GM11168 (cell line): Measurements from ENCODE around the gene SLC35B2.

Source experiments
- in situ Hi-C: fragments of 300-500 bp; cut with MboI; formaldehyde crosslinking; loops from one replicate; pipeline ENCODE4 v1.12.0; 2022; ENCODE audit warnings: low sequenced_read_pairs; ENCODE audit not compliant: unreplicated experiment

The SLC35B2 gene

DNA sequence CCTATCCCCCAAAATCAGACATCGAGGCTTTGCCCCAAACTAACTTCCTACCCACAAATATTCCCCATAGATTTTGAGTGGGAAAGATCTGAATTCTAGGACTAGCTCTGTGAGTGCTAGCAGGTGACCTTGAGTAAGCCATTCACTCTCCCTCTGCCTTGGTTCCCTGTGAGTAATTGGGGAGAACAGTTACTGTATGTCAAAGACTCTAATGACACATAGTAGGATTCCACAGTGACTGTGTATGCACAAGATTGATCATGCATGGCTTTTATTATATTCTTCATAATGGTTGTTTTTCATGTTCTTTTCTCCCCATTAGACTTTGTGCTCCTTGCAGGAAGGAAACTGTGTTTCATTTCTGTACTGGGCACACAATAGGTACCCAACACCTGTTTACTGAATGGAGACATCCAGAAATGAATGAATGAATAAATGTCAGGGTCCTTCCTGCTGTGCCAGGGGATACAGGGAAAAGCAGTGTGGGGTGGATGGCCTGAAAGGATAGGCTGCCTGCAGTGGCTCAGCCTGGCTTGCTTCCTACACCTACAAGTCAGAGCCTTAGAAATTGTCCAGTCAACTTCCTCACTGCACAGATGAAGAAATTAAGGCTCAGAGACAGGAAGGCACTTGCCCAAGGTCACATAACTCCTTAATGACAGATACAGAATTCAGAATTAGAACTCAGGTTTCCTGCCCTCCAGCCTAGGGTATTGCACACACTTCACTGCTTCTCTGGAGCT lies 12.0 kb upstream of the SLC35B2 start:
- in situ Hi-C loops = no loop called here

- in situ Hi-C loops = no loop called here
Observed at GRCh38 chr6:44268095-44268628, 10.8 kb upstream of the SLC35B2 start.

DNA sequence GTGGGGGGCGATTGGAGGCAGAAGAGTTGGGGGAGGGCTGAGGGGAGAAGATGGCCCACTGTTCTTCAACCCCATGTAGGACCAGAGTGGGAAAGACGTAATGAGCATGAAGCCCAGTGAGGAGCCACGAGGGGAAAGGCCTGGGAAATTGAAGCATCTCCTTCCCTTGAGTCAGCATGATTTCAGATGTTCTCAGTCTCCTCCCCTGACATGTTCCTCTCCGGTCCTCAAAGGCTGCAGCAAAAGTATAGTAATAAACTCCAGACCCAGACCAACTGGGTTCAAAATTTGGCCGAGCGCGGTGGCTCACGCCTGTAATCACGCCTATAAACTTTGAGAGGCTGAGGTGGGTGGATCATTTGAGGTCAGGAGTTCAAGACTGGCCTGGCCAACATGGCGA lies 9.9 kb upstream of the SLC35B2 start:
- in situ Hi-C loops = no loop called here

DNA sequence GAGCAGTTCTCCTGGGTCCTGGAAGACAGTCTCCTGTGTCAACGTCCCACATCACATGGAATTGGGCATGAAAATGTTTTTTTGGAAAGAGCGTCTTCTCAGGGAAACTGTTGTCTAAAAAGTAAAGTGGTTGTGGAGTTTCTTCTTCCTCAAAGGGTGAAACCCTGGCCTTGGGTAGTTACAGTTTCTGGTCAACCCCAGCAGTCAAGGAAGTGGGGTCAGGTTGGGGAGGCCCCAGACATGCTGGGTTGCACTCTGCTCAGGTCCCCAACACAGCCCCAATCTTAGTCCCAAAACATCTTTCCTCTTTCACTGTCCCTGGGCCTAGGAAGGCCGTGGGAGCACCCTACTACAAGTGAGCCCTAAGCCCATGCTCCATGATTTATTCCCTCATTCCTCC lies 9.0 kb upstream of the SLC35B2 start:
- in situ Hi-C loops = no loop called here

DNA sequence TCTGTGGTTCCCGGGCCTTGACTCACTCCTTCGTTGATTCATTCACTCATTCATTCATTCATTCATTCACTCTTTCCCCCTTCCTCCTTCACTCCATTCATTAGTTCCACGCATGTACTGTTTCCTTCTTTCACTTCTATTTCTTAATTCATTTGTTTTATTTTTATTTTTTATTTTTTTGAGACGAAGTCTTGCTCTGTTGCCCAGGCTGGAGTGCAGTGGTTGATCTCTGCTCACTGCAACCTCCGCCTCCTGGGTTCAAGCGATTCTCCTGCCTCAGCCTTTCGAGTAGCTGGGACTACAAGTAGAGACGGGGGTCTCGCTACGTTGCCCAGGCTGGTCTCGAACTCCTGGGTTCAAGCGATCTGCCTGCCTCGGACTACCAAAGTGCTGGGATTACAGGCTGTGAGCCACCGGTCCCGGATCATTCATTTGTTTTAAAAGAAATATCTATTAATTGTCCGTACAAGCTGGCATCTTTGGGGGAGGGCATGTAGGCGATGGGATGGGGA lies 8.4 kb upstream of the SLC35B2 start:
- in situ Hi-C loops = no loop called here

DNA sequence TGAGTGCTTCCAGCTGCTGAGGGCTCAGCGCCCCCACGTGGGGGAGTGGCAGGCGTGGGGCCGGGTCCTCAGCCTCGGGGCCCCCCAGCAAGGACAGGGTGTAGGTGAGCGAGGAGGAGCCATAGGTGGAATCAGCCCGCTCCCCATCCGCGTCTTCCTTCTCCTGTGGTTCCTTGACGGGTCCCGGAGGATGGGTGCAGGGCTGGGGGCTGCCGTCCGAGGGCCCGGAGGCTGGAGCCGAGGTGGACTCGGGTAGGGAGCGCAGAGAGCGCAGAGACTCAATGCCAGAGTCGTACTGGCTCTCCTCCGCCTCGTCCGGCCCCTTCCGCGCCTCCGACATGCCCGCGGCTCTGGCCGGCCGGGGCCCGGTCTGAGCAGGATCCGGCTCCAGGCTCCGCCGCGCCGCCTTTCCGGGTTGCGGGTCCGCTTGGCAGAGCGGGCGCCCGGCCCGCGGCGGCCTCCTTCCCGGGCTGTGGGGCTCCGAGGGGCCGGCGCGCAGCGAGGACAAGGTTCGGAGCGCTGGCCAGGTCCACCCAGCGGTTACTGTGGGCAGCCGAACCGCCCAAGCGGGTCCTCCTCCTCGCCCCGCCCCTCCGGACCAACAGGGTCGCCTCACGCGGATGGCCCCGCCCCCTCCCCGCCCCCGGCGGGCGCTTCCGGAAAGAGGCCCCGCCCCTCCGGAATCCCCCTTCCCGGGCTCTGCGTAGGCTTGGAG lies 7.8 kb upstream of the SLC35B2 start, which contains the start of gene NFKBIE:
Gene NFKBIE, minus strand, starts transcription at position 545 of the 715 bp plus-strand sequence. Its CDS starts 205 bp downstream, at position 340.
- in situ Hi-C loops = no loop called here

DNA sequence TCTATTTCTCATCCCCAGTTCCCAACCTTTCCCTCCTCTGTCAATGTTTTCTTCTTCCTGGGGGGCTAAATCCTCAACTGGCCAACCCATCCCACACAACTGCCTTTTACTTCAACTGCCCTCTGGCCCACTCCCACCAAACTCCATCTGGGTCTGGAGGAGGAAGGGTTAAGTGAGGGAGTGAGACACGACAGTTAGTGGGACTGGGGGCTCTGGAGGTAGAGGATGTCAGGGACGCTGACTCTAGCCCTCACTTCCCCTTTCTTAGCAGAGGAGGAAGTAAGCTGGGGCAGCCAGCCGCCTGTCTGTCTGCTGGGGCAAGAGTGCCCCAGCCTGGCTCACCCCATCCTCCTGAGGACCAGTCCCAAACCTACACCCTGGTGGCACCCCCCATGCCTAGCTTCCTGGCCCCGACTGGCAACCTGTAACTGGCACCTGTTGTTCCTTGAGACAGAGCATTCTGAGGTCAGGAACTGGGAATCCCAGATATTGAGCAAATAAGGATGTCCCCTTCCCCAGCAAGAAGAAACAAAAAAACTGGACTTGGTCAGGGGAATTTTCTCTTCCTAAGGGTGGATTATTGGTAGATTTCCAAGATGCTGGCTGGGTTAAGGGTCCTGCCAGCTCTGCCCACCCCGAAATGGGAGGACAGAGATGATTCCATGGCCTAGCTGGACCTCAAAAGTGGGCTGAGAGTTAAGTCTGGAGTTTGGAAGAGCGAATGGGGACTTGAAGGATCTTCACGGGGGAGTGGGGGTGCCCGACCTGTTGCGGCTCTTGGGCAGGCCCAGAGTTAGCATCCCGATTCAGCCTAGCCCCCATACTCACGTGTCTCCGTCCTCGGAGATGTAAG lies 7.1 kb upstream of the SLC35B2 start:
- in situ Hi-C loops = no loop called here

- in situ Hi-C loops = no loop called here
Observed at GRCh38 chr6:44263354-44264100, 6.2 kb upstream of the SLC35B2 start.

GRCh38 chr6:44262467-44263353 lies 5.4 kb upstream of the SLC35B2 start:
- in situ Hi-C loops = no loop called here

- in situ Hi-C loops = no loop called here
Observed at GRCh38 chr6:44261581-44261980, 4.3 kb upstream of the SLC35B2 start.

GRCh38 chr6:44260451-44261297 lies 3.3 kb upstream of the SLC35B2 start:
- in situ Hi-C loops = no loop called here

DNA sequence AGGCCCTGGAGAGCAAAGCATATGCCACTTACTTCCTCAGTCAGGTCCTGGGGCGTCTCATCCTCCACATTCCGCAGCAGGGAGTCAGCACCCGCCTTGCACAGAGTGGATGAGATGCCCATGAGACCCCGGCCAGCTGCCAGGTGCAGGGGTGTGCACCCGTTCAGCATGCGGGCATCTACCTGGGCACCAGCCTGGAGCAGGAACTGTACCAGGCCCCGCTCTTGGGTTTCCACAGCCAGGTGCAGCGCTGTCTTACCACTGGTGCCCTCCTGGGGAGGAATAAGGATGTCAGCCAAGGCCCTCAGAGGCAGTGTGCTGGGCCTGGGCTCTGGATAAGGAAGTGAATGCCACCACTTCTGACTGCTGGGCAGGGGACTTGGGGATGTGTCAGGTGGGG lies 2.7 kb upstream of the SLC35B2 start:
- in situ Hi-C loops = no loop called here

GRCh38 chr6:44258921-44259320 lies 1.6 kb upstream of the SLC35B2 start:
- in situ Hi-C loops = no loop called here

- in situ Hi-C loops = no loop called here
Observed at GRCh38 chr6:44258325-44258863, 1.1 kb upstream of the SLC35B2 start.

- in situ Hi-C loops = no loop called here
Observed at GRCh38 chr6:44257753-44258324, 511 bp upstream of the SLC35B2 start.

DNA sequence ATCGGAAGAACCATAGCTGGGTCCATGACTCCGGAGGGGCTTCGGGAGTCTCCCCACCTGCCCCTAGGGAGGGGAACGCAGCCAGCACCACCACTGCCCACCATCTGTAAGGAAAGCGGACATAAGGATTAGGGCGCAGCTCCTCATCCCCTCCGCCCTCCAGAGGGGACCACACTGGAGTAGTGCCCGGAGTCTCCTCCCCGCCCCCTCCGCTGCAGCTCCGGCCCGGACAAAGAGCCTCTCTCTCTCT lies 628 bp downstream of the SLC35B2 start:
- in situ Hi-C loops = no loop called here
